Measurements from ENCODE around the gene RAB26. TPM values are rescaled to one million over a fixed set of nuclear protein-coding genes. Genes with fewer than 3 reads are reported as not detected.

The RAB26 gene
- total RNA-seq, 4 donors from 2014 or later, result 0.40 to 1.6 (median 0.89) TPM; not detected in 1

DNA sequence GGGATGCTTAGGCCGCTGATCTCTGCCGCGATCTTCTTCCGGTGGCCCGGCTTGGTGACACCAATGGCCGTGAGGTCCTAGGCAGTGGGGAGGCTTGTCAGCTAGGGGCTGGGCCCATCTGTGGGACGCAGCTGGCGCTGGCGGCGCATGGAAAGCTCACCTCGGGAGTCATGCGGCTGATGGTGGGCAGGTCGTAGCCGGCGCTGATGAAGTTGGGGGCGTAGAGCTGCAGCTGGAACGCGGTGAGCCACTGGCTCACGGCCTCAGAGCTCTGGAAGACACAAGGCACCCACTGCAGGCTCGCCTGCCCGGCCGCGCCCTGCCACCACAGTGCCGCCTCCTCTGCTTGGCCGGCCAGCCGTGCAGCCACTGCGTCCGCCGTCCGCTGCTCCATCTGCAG is 35.2 kb downstream of the RAB26 start:
- Histone ChIP-seq H3K4me3 (replicated peaks in 1 of 3) (no peak overlapping the region), H3K4me1 (no peaks in the 10 kb centered on the region), H3K9me3 (no peaks in the 10 kb centered on the region), H3K36me3 (no peaks in the 10 kb centered on the region), H3K27me3 (no peaks in the 10 kb centered on the region), H3K27ac (no peak overlapping the region)
- WGBS, 2 donors, result 91 to 92% methylated on average over 5 to 24 of the region's 30 CpGs
- intact Hi-C loops (cut with DNase I), result no loop called here
- no peak for DNase-seq
- TF ChIP-seq, protein P1, sequence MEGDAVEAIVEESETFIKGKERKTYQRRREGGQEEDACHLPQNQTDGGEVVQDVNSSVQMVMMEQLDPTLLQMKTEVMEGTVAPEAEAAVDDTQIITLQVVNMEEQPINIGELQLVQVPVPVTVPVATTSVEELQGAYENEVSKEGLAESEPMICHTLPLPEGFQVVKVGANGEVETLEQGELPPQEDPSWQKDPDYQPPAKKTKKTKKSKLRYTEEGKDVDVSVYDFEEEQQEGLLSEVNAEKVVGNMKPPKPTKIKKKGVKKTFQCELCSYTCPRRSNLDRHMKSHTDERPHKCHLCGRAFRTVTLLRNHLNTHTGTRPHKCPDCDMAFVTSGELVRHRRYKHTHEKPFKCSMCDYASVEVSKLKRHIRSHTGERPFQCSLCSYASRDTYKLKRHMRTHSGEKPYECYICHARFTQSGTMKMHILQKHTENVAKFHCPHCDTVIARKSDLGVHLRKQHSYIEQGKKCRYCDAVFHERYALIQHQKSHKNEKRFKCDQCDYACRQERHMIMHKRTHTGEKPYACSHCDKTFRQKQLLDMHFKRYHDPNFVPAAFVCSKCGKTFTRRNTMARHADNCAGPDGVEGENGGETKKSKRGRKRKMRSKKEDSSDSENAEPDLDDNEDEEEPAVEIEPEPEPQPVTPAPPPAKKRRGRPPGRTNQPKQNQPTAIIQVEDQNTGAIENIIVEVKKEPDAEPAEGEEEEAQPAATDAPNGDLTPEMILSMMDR (IDR thresholded peaks at IDR 0.05), result no peak
- TF ChIP-seq POLR2A (IDR thresholded peaks at IDR 0.05), result no peak

DNA sequence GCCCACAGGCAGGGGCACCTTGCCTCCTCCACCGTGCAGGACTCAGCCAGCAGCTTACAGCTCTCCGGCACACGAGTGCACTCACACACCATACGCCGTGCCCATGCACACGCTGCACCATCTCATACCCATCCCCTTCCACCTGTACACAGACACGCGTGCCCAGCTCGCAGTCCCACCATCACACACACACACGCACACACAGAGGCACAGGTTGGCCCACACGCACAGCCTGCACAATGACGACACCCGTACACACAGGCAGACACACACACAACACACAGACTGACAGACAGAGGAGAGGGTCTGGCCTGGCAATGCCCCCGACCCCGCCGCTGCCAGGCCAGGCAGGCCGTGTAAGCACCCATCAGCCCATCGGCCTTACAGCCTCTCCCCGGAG is 35.9 kb downstream of the RAB26 start:
- intact Hi-C loops (cut with DNase I), result no loop called here

DNA sequence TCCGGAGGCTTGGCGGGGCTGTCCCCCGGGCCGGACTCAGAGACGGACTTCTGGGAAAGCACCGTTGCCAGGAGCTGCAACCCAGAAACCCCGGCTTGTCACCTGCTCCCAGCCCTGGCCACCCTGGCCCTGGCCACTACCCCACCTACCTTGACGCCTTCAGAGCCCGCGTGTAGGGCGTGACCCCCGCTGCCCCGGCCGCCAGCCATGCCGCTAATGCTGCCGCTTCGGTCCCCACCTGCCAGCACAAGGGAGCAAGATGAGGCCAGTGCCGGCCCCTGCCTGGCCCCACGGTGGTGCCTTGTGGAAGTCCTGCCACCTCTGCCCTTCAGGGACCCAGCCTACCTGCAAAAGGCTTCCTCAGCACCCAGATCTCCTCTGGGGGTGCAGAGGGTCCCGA is 36.5 kb downstream of the RAB26 start:
- Histone ChIP-seq H3K27me3 (no peaks in the 10 kb centered on the region), H3K4me1 (no peaks in the 10 kb centered on the region), H3K4me3 (replicated peaks in 1 of 3) (no peak overlapping the region), H3K36me3 (no peaks in the 10 kb centered on the region), H3K27ac (no peak overlapping the region), H3K9me3 (no peaks in the 10 kb centered on the region)
- DNase-seq, result no peak
- no peak for TF ChIP-seq POLR2A (IDR thresholded peaks at IDR 0.05)
- TF ChIP-seq, protein P1 (IDR thresholded peaks at IDR 0.05), result no peak
- intact Hi-C loops (cut with DNase I), result no loop called here
- WGBS, 2 donors, result 90 to 94% methylated on average over 2 to 20 of the region's 20 CpGs

More for the DNA sequence above, 35.9 kb downstream of the RAB26 start:
- H3K4me1 ChIP-seq, result no peaks in the 10 kb centered on the region
- H3K9me3 ChIP-seq, result no peaks in the 10 kb centered on the region
- no peaks in the 10 kb centered on the region for H3K36me3 ChIP-seq
- 91 to 92% methylated on average over 13 to 15 of the region's 19 CpGs for WGBS, 2 donors
- H3K27ac ChIP-seq, result no peak overlapping the region
- no peak for DNase-seq
- no peaks in the 10 kb centered on the region for H3K27me3 ChIP-seq
- H3K4me3 ChIP-seq (replicated peaks in 1 of 3), result no peak overlapping the region
- TF ChIP-seq POLR2A (IDR thresholded peaks at IDR 0.05), result no peak
- TF ChIP-seq, protein P1 (IDR thresholded peaks at IDR 0.05), result no peak

DNA sequence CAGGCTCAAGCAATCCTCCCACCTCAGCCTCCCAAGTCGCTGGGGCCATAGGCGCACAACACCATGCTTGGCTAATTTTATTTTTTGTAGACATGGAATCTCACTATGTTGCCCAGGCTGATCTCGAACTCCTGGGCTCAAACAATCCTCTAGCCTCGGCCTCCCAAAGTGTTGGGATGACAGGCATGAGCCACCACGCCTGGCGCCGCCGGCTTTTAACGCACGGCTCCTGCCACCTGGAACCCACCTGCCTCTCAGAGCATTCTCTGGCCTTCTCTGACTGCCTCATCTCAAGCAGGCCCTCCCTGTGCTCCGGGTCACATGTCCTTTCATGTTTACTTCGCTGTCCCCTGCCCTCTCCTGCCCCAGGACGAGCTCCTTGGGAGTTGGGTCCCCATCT is 37.6 kb downstream of the RAB26 start:
- Histone ChIP-seq H3K4me1 (no peaks in the 10 kb centered on the region), H3K27ac (no peak overlapping the region), H3K9me3 (no peaks in the 10 kb centered on the region), H3K4me3 (replicated peaks in 1 of 3) (no peak overlapping the region), H3K27me3 (no peaks in the 10 kb centered on the region), H3K36me3 (no peaks in the 10 kb centered on the region)
- no peak for DNase-seq
- intact Hi-C loops (cut with DNase I), result no loop called here
- 91 to 93% methylated on average over 13 of the region's 13 CpGs for WGBS, 2 donors
- TF ChIP-seq, protein P1 (IDR thresholded peaks at IDR 0.05), result no peak
- TF ChIP-seq POLR2A (IDR thresholded peaks at IDR 0.05), result no peak

DNA sequence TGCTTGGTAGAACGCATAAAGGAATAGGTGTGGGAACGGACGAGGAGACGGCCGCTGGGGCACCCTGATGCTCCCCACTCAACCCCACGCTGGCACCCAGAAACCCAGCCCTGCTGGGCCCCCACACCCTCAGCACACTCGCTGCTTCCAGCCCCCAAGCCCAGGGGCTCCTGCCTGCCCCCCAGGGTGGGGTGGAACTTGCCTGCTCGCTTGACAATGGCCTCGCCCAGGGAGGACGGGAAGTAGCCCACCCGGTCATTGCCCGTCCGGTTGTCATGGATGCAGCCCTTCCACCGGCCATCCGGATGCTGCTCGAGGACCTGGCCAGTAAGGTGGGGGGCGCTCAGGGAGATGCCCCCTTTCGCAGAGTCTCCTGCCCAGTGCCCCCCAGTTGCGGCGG is 38.1 kb downstream of the RAB26 start:
- TF ChIP-seq, protein P1 (IDR thresholded peaks at IDR 0.05), result no peak
- no peak for TF ChIP-seq POLR2A (IDR thresholded peaks at IDR 0.05)
- Histone ChIP-seq H3K27ac (no peak overlapping the region), H3K27me3 (no peaks in the 10 kb centered on the region), H3K4me3 (replicated peaks in 1 of 3) (no peak overlapping the region), H3K4me1 (no peaks in the 10 kb centered on the region), H3K36me3 (no peaks in the 10 kb centered on the region), H3K9me3 (no peaks in the 10 kb centered on the region)
- DNase-seq, result no peak
- intact Hi-C loops (cut with DNase I), result no loop called here
- WGBS, 2 donors, result 88 to 90% methylated on average over 7 of the region's 20 CpGs

Data from thyroid gland (tissue), 4 donors.